ENCODE data around the gene ZNF519.

ZNF519 gene

DNA sequence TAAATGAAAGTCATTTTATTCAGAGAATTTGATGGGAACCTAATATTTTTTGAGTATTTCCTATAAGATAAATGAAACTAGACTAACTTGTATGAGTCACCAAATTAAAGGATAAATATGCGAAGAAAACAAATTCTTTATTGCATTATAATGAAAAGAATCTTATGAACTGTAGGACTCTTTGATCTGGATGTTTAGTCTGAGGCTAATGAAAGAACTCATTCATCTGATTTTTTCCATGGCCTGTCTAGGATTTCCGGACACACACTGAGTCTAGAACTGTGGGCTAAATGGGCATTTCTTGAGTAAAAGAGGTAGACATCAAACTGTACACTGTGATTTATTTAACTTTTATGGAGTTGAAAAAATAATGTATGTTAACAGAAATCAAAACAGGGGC, 43.0 kb downstream of the ZNF519 start:
- TF ChIP-seq, protein P1, sequence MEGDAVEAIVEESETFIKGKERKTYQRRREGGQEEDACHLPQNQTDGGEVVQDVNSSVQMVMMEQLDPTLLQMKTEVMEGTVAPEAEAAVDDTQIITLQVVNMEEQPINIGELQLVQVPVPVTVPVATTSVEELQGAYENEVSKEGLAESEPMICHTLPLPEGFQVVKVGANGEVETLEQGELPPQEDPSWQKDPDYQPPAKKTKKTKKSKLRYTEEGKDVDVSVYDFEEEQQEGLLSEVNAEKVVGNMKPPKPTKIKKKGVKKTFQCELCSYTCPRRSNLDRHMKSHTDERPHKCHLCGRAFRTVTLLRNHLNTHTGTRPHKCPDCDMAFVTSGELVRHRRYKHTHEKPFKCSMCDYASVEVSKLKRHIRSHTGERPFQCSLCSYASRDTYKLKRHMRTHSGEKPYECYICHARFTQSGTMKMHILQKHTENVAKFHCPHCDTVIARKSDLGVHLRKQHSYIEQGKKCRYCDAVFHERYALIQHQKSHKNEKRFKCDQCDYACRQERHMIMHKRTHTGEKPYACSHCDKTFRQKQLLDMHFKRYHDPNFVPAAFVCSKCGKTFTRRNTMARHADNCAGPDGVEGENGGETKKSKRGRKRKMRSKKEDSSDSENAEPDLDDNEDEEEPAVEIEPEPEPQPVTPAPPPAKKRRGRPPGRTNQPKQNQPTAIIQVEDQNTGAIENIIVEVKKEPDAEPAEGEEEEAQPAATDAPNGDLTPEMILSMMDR (IDR thresholded peaks at IDR 0.05; ENCODE audit: control insufficient read depth, extremely low read depth, insufficient read depth), result no peak
- no peak for DNase-seq (ENCODE audit: low read depth)
- no peak overlapping the region for H3K4me3 ChIP-seq (ENCODE audit: low read depth, low read length)

DNA sequence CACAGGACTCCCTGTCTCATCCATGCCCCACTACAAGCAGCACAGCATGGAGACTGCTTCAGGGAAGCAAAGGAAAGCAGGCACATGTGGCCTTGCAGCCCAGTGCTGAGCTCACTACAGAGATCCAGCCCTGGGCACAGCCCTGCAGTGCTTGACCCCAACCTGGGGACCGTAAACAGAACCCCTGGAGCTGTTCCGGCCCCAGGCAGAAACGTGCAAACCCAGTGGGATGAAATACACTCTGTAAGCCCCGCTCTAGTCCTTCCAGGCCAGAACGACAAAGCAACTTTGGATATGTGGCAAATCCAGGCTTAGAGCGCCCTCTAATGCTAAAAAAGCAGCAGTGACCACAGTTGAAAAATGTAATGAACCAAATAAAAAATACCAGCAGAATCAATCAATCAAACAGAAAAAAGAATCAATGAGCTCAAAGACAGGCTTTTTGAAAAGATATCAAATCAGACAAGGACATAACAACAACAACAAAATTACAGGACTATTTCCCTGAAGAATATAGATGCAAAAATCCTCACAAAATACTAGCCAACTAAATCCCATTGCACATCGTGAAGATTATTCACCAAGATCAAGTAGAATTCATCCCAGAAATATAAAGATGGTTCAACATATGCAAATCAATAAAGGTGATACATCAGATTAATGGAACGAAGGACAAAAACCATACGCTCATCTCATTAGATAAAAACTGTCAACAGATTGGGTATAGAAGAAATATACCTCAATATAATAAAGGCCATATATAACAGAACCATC, 45.6 kb downstream of the ZNF519 start:
- no peak overlapping the region for H3K4me3 ChIP-seq (ENCODE audit: low read depth, low read length)
- TF ChIP-seq, protein P1 (IDR thresholded peaks at IDR 0.05; ENCODE audit: control insufficient read depth, extremely low read depth, insufficient read depth), result peak; percentile 89
- DNase-seq (ENCODE audit: low read depth), result no peak

DNA sequence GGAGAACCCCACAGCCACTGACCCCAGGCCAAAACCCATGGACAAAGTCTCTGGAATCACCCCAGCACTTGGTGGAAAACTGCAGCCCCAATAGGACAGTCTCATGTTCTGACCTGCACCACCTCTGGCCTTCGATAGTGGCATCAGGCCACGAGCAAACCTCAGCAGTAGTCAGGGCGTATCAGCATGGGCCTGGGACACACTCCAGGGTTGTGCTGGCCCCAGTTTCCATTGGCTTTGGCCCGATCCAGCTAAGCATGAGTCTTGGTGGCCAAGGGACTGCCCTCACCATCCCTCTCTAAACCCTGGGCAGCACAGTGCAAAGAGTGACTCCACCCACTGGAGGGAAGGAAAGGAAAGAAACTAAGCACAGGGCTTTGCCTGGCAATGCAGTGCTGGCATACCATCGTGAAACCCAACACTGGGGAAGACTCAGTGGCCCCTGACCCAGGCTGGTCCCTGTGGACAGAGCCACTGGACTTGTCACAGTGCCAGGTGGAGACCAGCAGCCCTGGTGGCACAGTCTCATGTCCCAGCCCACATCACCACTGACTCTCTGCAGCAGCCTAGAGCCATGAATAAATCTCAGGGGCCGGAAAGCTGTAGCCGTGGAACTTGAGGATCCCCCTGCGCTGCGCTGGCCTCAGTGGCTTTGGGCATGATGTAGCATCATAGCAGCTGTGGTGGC, 46.3 kb downstream of the ZNF519 start:
- TF ChIP-seq, protein P1 (IDR thresholded peaks at IDR 0.05; ENCODE audit: control insufficient read depth, extremely low read depth, insufficient read depth), result no peak
- no peak overlapping the region for H3K4me3 ChIP-seq (ENCODE audit: low read depth, low read length)
- DNase-seq (ENCODE audit: low read depth), result no peak

DNA sequence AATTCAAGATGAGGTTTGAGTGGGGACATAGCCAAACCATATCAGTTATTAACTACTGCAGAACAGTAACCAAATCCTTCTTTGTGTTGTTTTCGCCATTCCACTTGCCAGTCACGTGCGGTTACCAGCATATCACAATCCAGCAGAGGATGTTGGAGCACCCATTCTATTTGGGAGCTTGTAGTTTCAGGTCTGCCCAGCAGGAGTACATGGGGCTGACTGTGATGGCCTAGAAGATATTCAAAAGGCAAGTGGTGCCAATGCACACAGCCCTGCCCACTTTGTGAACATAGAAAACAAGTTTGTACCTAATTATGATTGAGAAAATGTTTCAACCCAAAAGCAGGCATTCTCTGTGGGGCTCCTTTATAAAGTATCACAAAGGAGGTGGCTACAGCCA, 57.0 kb downstream of the ZNF519 start:
- no peak for DNase-seq (ENCODE audit: low read depth)
- TF ChIP-seq, protein P1 (IDR thresholded peaks at IDR 0.05; ENCODE audit: control insufficient read depth, extremely low read depth, insufficient read depth), result no peak
- no peak overlapping the region for H3K4me3 ChIP-seq (ENCODE audit: low read depth, low read length)

DNA sequence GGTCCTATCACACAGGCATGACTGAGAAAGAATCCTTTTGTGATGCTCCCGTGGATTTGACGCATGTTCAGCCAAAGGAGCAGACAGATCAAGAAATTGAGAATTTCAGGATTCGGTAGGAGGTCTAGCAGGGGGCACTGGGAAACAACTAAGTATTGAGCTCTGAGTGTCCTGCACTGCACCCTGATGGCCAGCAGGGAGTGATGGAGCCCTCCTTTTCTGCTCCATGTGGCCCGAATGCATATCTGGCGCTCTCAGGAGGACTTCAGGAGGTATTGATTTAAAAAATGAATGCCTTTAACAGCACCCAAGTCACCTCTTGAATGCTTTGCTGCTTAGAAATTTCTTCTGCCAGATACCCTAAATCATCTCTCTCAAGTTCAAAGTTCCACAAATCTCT, 58.0 kb downstream of the ZNF519 start:
- TF ChIP-seq, protein P1 (IDR thresholded peaks at IDR 0.05; ENCODE audit: control insufficient read depth, extremely low read depth, insufficient read depth), result peak; percentile 48
- H3K4me3 ChIP-seq (ENCODE audit: low read depth, low read length), result no peak overlapping the region
- peak; percentile 14 for DNase-seq (ENCODE audit: low read depth)

DNA sequence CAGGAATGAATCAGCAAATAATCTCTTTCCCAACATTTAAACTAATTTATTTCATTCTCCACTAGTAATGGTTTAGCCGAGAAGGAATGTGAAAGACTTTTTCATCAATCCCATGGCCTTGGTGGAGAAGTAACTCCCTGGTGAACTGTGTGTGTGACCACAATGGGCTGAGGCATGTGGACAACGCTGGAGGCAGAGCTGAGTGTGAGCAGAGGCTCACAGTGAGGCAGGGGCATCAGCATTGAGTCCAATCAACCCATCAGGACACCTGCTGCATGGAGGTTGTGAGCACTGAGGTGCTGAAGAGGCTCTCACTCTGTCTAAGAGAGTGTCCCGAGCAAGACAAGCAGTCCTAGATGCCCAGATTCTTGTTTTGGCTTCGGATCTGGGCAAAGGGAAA, 78.6 kb downstream of the ZNF519 start:
- no peak for DNase-seq (ENCODE audit: low read depth)
- TF ChIP-seq, protein P1 (IDR thresholded peaks at IDR 0.05; ENCODE audit: control insufficient read depth, extremely low read depth, insufficient read depth), result no peak
- H3K4me3 ChIP-seq (ENCODE audit: low read depth, low read length), result no peak overlapping the region

Data from LNCaP clone FGC (cell line).